Measurements from ENCODE around the gene RAPGEF3.

- TF ChIP-seq ZNF256 (CRISPR knock-in tag; conservative IDR thresholded peaks at IDR 0.05) = no peak
- TF ChIP-seq TCF12 (IDR thresholded peaks at IDR 0.05) = no peak
- TF ChIP-seq TCF12 (CRISPR knock-in tag; IDR thresholded peaks at IDR 0.05) = no peak
- TF ChIP-seq ZC3H4 (CRISPR knock-in tag; IDR thresholded peaks at IDR 0.05; ENCODE audit: borderline replicate concordance) = no peak
- no peak for TF ChIP-seq GATA4 (IDR thresholded peaks at IDR 0.05; ENCODE audit: borderline replicate concordance, low read depth)
- TF ChIP-seq TBP (CRISPR knock-in tag; IDR thresholded peaks at IDR 0.05) = no peak
These were observed 29.4 kb downstream of the RAPGEF3 start for GRCh38 chr12:47729233-47729632.
